HCT116 (cell line): ENCODE data around the gene HMCN1. TPM values are rescaled to one million over a fixed set of nuclear protein-coding genes. Genes with fewer than 3 reads are reported as not detected.

ENCODE experiments used
- ATAC-seq: fragments of 200-7000 bp; cut with Tn5 transposase; 2 replicates; pipeline ENCODE4 v1.9.1; 2020; ENCODE audit warnings: mild to moderate bottlenecking, moderate library complexity
- BruUV-seq: library from RNA; stranded (reverse); fragments of 400-500 nt; replicated peaks from 2 replicates; lab custom pipeline; 2021; lab: Mats Ljungman, UMichigan
- CTCF ChIA-PET: fragments of 300-600 bp; sonication (Branson Sonifier 250); formaldehyde crosslinking; loops from one replicate; lab custom pipeline; 2021; ENCODE audit warnings: antibody characterized with exemption; lab: Charles Lee
- POLR2A ChIA-PET: fragments of 300-600, 350-600 bp; sonication (Branson Sonifier 250); formaldehyde crosslinking; loops from one replicate; lab custom pipeline; 2021; ENCODE audit warnings: antibody characterized with exemption; lab: Charles Lee
- RAD21 ChIA-PET, 2 experiments: fragments of 300-600 bp; sonication (Branson Sonifier 250); formaldehyde crosslinking; loops; one replicate each; lab custom pipeline; 2023; ENCODE audit warnings: low total read pairs in 2 of 2; ENCODE audit not compliant: uncharacterized antibody in 2 of 2, unreplicated experiment in 2 of 2, low non-redundant PET in 1 of 2; lab: Charles Lee
- DNase-seq: peaks from one replicate; pipeline ENCODE4 v3.0.0-alpha.2; 2010; ENCODE audit warnings: low read depth, low spot score
- H2AFZ ChIP-seq: fragments of 200-600 bp; shearing (Covaris generic), sonication (generic); 2 replicates; pipeline ENCODE4 v1.6.1; 2017; ENCODE audit warnings: low read depth, mixed run types, mixed read lengths, antibody characterized with exemption, low read length; ENCODE audit not compliant: poor library complexity, severe bottlenecking
- H3K27ac ChIP-seq: 2 replicates; pipeline ENCODE4 v1.5.1; 2012; ENCODE audit warnings: low read depth, low read length
- H3K27me3 ChIP-seq: fragments of 200-600 bp; sonication (generic); 2 replicates; pipeline ENCODE4 v1.6.1; 2016; ENCODE audit warnings: mixed run types, low read length, mixed read lengths; ENCODE audit not compliant: insufficient read depth
- H3K36me3 ChIP-seq, 2 experiments: fragments of 200-500 bp in 1 of 2; fragments of 200-600 bp in 1 of 2; sonication (Bioruptor generic) in 1 of 2; sonication (generic) in 1 of 2; 2 replicates each; pipeline versions ENCODE4 v1.5.1 to v1.6.1; 2014 to 2016; ENCODE audit warnings: low read length in 2 of 2, inconsistent platforms in 1 of 2, mixed read lengths in 1 of 2, mixed run types in 1 of 2; ENCODE audit not compliant: insufficient read depth in 2 of 2, control insufficient read depth in 1 of 2
- H3K4me1 ChIP-seq, 2 experiments: fragments of 200-600 bp in 1 of 2; sonication (generic) in 1 of 2; 2 replicates each; pipeline versions ENCODE4 v1.5.1 to v1.6.1; 2012 to 2017; ENCODE audit warnings: low read length in 2 of 2, inconsistent platforms in 1 of 2, mild to moderate bottlenecking in 1 of 2, mixed read lengths in 1 of 2, mixed run types in 1 of 2, moderate library complexity in 1 of 2; ENCODE audit not compliant: insufficient read depth in 2 of 2, control insufficient read depth in 1 of 2
- H3K4me2 ChIP-seq: fragments of 200-600 bp; sonication (generic); 2 replicates; pipeline ENCODE4 v1.6.1; 2017; ENCODE audit warnings: mixed run types, low read length, mixed read lengths
- H3K4me3 ChIP-seq, 2 experiments: fragments of 200-600 bp in 1 of 2; sonication (generic) in 1 of 2; replicated peaks in 1 of 2; 2 replicates each; pipeline ENCODE4 v1.5.1; 2011 to 2016; ENCODE audit warnings: low read length in 2 of 2, control low read depth in 1 of 2, low read depth in 1 of 2, mild to moderate bottlenecking in 1 of 2, mixed read lengths in 1 of 2, mixed run types in 1 of 2
- H3K79me2 ChIP-seq: fragments of 200-600 bp; sonication (generic); 2 replicates; pipeline ENCODE4 v1.6.1; 2017; ENCODE audit warnings: mild to moderate bottlenecking, mixed run types, low read length, moderate library complexity, mixed read lengths; ENCODE audit not compliant: insufficient read depth
- H3K9ac ChIP-seq: fragments of 200-600 bp; sonication (generic); 2 replicates; pipeline ENCODE4 v1.6.1; 2016; ENCODE audit warnings: low read length, mixed read lengths
- H3K9me2 ChIP-seq: fragments of 200-600 bp; sonication (generic), shearing (Covaris generic); 2 replicates; pipeline ENCODE4 v1.6.1; 2017; ENCODE audit warnings: mixed run types, mild to moderate bottlenecking, moderate library complexity; ENCODE audit not compliant: insufficient read depth
- H3K9me3 ChIP-seq, 2 experiments: fragments of 200-500 bp in 1 of 2; fragments of 200-600 bp in 1 of 2; sonication (Bioruptor generic) in 1 of 2; sonication (generic) in 1 of 2; 2 replicates each; pipeline ENCODE4 v1.6.1; 2014 to 2017; ENCODE audit warnings: low read length in 2 of 2, mixed read lengths in 2 of 2, inconsistent platforms in 1 of 2, low read depth in 1 of 2, mild to moderate bottlenecking in 1 of 2, mixed run types in 1 of 2, moderate library complexity in 1 of 2; ENCODE audit not compliant: control insufficient read depth in 1 of 2, insufficient read depth in 1 of 2
- H4K20me1 ChIP-seq: fragments of 200-600 bp; sonication (generic), shearing (Covaris generic); 2 replicates; pipeline ENCODE4 v1.6.1; 2017; ENCODE audit warnings: mixed run types, mild to moderate bottlenecking, moderate library complexity; ENCODE audit not compliant: insufficient read depth
- CBX3 ChIP-seq: IDR thresholded peaks from 2 replicates; pipeline ENCODE4 v1.6.1; 2012; ENCODE audit warnings: low read depth
- CEBPB ChIP-seq: IDR thresholded peaks from 2 replicates; pipeline ENCODE4 v1.6.1; 2012; ENCODE audit warnings: low read depth
- CTCF ChIP-seq, 3 experiments: fragments of 200-600 bp in 1 of 3; sonication (generic) in 1 of 3; IDR thresholded peaks in 2 of 3; conservative IDR thresholded peaks in 1 of 3; 2 replicates each; pipeline ENCODE4 v1.5.1; 2012 to 2017; ENCODE audit warnings: low read depth in 2 of 3, low read length in 2 of 3, antibody characterized with exemption in 1 of 3, borderline replicate concordance in 1 of 3, control low read depth in 1 of 3, mild to moderate bottlenecking in 1 of 3, mixed read lengths in 1 of 3, mixed run types in 1 of 3, moderate library complexity in 1 of 3; ENCODE audit not compliant: insufficient read depth in 1 of 3
- EGR1 ChIP-seq: IDR thresholded peaks from 2 replicates; pipeline ENCODE4 v1.6.1; 2012; ENCODE audit warnings: low read depth
- ELF1 ChIP-seq: IDR thresholded peaks from 2 replicates; pipeline ENCODE4 v1.6.1; 2012; ENCODE audit warnings: low read depth, borderline replicate concordance
- EZH2 ChIP-seq: fragments of 200-600 bp; sonication (generic); IDR thresholded peaks from 2 replicates; pipeline ENCODE4 v1.6.1; 2017; ENCODE audit warnings: antibody characterized with exemption, mixed run types
- EZH2phosphoT487 ChIP-seq: fragments of 200-600 bp; IDR thresholded peaks from 2 replicates; pipeline ENCODE4 v1.6.1; 2018; ENCODE audit warnings: antibody characterized with exemption, borderline replicate concordance
- FOSL1 ChIP-seq: IDR thresholded peaks from 2 replicates; pipeline ENCODE4 v1.6.1; 2012; ENCODE audit warnings: low read depth
- JUND ChIP-seq: IDR thresholded peaks from 2 replicates; pipeline ENCODE4 v1.6.1; 2012
- MAX ChIP-seq: IDR thresholded peaks from 2 replicates; pipeline ENCODE4 v1.6.1; 2012
- POLR2A ChIP-seq: IDR thresholded peaks from 2 replicates; pipeline ENCODE4 v1.7.0; 2011; ENCODE audit warnings: borderline replicate concordance; ENCODE audit not compliant: insufficient read depth, insufficient read length; ENCODE audit errors: extremely low read depth
- POLR2AphosphoS5 ChIP-seq: IDR thresholded peaks from 2 replicates; pipeline ENCODE4 v1.6.1; 2011; ENCODE audit warnings: mild to moderate bottlenecking, low read depth, low read length, moderate library complexity
- RAD21 ChIP-seq: IDR thresholded peaks from 2 replicates; pipeline ENCODE4 v1.6.1; 2012; ENCODE audit warnings: low read depth, mild to moderate bottlenecking
- REST ChIP-seq: IDR thresholded peaks from 2 replicates; pipeline ENCODE4 v1.6.1; 2012; ENCODE audit warnings: low read depth
- SP1 ChIP-seq: IDR thresholded peaks from 2 replicates; pipeline ENCODE4 v1.6.1; 2012; ENCODE audit warnings: low read depth
- SRF ChIP-seq: IDR thresholded peaks from 2 replicates; pipeline ENCODE4 v1.6.1; 2012; ENCODE audit warnings: low read depth
- TCF7L2 ChIP-seq: IDR thresholded peaks from 2 replicates; pipeline ENCODE4 v1.7.0; 2011; ENCODE audit warnings: borderline replicate concordance, inconsistent platforms; ENCODE audit not compliant: insufficient read depth, insufficient read length; ENCODE audit errors: extremely low read depth
- YY1 ChIP-seq: IDR thresholded peaks from 2 replicates; pipeline ENCODE4 v1.6.1; 2011; ENCODE audit warnings: low read length, low read depth, moderate library complexity, mild to moderate bottlenecking; ENCODE audit not compliant: insufficient replicate concordance; ENCODE audit errors: extremely low read depth
- ZFX ChIP-seq: fragments of 450-650 bp; IDR thresholded peaks from 2 replicates; pipeline ENCODE4 v1.6.1; 2017
- ZNF274 ChIP-seq: fragments of 200-500 bp; sonication (Bioruptor generic); IDR thresholded peaks from 2 replicates; pipeline ENCODE4 v1.6.1; 2014; ENCODE audit warnings: mild to moderate bottlenecking, low read depth, low read length, inconsistent platforms
- intact Hi-C: fragments of 100-400 bp; cut with micrococcal nuclease; formaldehyde crosslinking; loops from 2 replicates; pipeline ENCODE4 v1.10.0; 2022
- total RNA-seq: library from RNA; stranded (reverse); gene quantifications from one replicate; pipeline ENCODE4 v1.2.1, GENCODE V29; 2021; ENCODE audit not compliant: unreplicated experiment

The HMCN1 gene
- total RNA-seq, 1 experiment from 2014 or later, result 0.59 TPM

- Histone ChIP-seq H3K4me3 (no peak overlapping the region), H3K4me2 (no peak overlapping the region), H3K27ac (no peak overlapping the region), H3K27me3 (no peaks in the 10 kb centered on the region), H3K9ac (no peak overlapping the region), H3K4me1 (no peaks in the 10 kb centered on the region), H3K9me2 (no peaks in the 10 kb centered on the region), H3K36me3 (no peaks in the 10 kb centered on the region), H3K79me2 (no peaks in the 10 kb centered on the region), H4K20me1 (no peaks in the 10 kb centered on the region), H3K9me3 (no peaks in the 10 kb centered on the region), H2AFZ (no peak overlapping the region)
- DNase-seq (no peak), ATAC-seq (no peak)
- TF ChIP-seq ELF1 (no peak), SP1 (no peak), FOSL1 (no peak), EGR1 (no peak), POLR2A (no peak), SRF (no peak), ZNF274 (no peak), ZFX (no peak), REST (no peak), TCF7L2 (no peak), MAX (no peak), CEBPB (no peak), CBX3 (no peak), POLR2AphosphoS5 (no peak), CTCF (IDR thresholded peaks at IDR 0.05 in 2 of 3, conservative IDR thresholded peaks at IDR 0.05 in 1 of 3; ENCODE audit: borderline replicate concordance in 1 of 3, insufficient read depth in 1 of 3, low read depth in 2 of 3, low read length in 2 of 3) (no peak), EZH2 (no peak), EZH2phosphoT487 (no peak), YY1 (no peak), JUND (no peak), RAD21 (no peak)
- ChIA-PET RAD21 (no interaction called here), POLR2A (no interaction called here), CTCF (no interaction called here)
- BruUV-seq, result no TSS peak
- intact Hi-C loops, result no loop called here
These were observed 37.6 kb upstream of the HMCN1 start for GRCh38 chr1:185696422-185697150.
